ENCODE measurements around the gene CMTR2. TPM values are rescaled to one million over a fixed set of nuclear protein-coding genes. Genes with fewer than 3 reads are reported as not detected.

CMTR2 gene
- total RNA-seq, 1 donor from 2014 or later: 43.9 TPM

- H3F3A ChIP-seq (ENCODE audit: low read depth): no peaks in the 10 kb centered on the region
- no peak for TF ChIP-seq EZH2 (IDR thresholded peaks at IDR 0.05)
- TF ChIP-seq EZH2phosphoT487 (IDR thresholded peaks at IDR 0.05): no peak
- TF ChIP-seq CTCF (IDR thresholded peaks at IDR 0.05): no peak
- DNase-seq (ENCODE audit: low spot score): no peak
These were observed 44.7 kb downstream of the CMTR2 start for GRCh38 chr16:71244521-71244920.

GRCh38 chr16:71242601-71243000, 46.6 kb downstream of the CMTR2 start:
- no peak overlapping the region for H3K9ac ChIP-seq
- H3K36me3 Mint-ChIP-seq: no peaks in the 10 kb centered on the region
- H3K27ac ChIP-seq: no peak overlapping the region
- TF ChIP-seq EZH2phosphoT487 (IDR thresholded peaks at IDR 0.05) (no peak), CTCF (IDR thresholded peaks at IDR 0.05) (no peak), EZH2 (IDR thresholded peaks at IDR 0.05) (no peak)
- H3K4me3 ChIP-seq: no peak overlapping the region
- H3K4me2 ChIP-seq: no peak overlapping the region
- H3K9me3 Mint-ChIP-seq: peaks cover 3% of the 10 kb centered on the region
- DNase-seq (ENCODE audit: low spot score): no peak
- no peak overlapping the region for H3K4me3 Mint-ChIP-seq
- H3K79me2 ChIP-seq (ENCODE audit: low read depth): no peaks in the 10 kb centered on the region
- H4K20me1 ChIP-seq (ENCODE audit: low read depth): no peaks in the 10 kb centered on the region
- no peaks in the 10 kb centered on the region for H3F3A ChIP-seq (ENCODE audit: low read depth)
- no peak overlapping the region for H3K27ac Mint-ChIP-seq
- no peak overlapping the region for H2AFZ ChIP-seq (replicated peaks)
- no peaks in the 10 kb centered on the region for H3K27me3 ChIP-seq
- no peaks in the 10 kb centered on the region for H3K36me3 ChIP-seq
- no peaks in the 10 kb centered on the region for H3K4me1 ChIP-seq
- peaks cover 1% of the 10 kb centered on the region for H3K4me1 Mint-ChIP-seq
- H3K27me3 Mint-ChIP-seq (ENCODE audit: insufficient read depth, low read depth): peaks cover 6% of the 10 kb centered on the region
- H3K9me3 ChIP-seq (ENCODE audit: low read depth): no peaks in the 10 kb centered on the region

More at GRCh38 chr16:71244521-71244920, 44.7 kb downstream of the CMTR2 start:
- Mint-ChIP-seq H3K27ac (no peak overlapping the region), H3K4me3 (no peak overlapping the region), H3K4me1 (peaks cover 2% of the 10 kb centered on the region), H3K36me3 (no peaks in the 10 kb centered on the region), H3K9me3 (peaks cover 3% of the 10 kb centered on the region), H3K27me3 (ENCODE audit: insufficient read depth, low read depth) (peaks cover 7% of the 10 kb centered on the region)
- no peaks in the 10 kb centered on the region for H4K20me1 ChIP-seq (ENCODE audit: low read depth)
- no peak overlapping the region for H2AFZ ChIP-seq (replicated peaks)
- H3K4me2 ChIP-seq: no peak overlapping the region
- H3K4me1 ChIP-seq: no peaks in the 10 kb centered on the region
- H3K9me3 ChIP-seq (ENCODE audit: low read depth): no peaks in the 10 kb centered on the region
- H3K9ac ChIP-seq: no peak overlapping the region
- no peak overlapping the region for H3K27ac ChIP-seq
- no peaks in the 10 kb centered on the region for H3K27me3 ChIP-seq
- no peaks in the 10 kb centered on the region for H3K36me3 ChIP-seq
- no peak overlapping the region for H3K4me3 ChIP-seq
- H3K79me2 ChIP-seq (ENCODE audit: low read depth): no peaks in the 10 kb centered on the region

GRCh38 chr16:71242036-71242435, 47.2 kb downstream of the CMTR2 start:
- Histone ChIP-seq H3K79me2 (ENCODE audit: low read depth) (no peaks in the 10 kb centered on the region), H3K4me2 (no peak overlapping the region), H3F3A (ENCODE audit: low read depth) (no peaks in the 10 kb centered on the region), H3K4me1 (no peaks in the 10 kb centered on the region), H3K9ac (no peak overlapping the region), H3K9me3 (ENCODE audit: low read depth) (no peaks in the 10 kb centered on the region), H3K4me3 (no peak overlapping the region), H3K27me3 (no peaks in the 10 kb centered on the region), H4K20me1 (ENCODE audit: low read depth) (no peaks in the 10 kb centered on the region), H2AFZ (replicated peaks) (no peak overlapping the region), H3K36me3 (no peaks in the 10 kb centered on the region), H3K27ac (no peak overlapping the region)
- H3K9me3 Mint-ChIP-seq: peaks cover 3% of the 10 kb centered on the region
- no peak overlapping the region for H3K4me3 Mint-ChIP-seq
- no peaks in the 10 kb centered on the region for H3K36me3 Mint-ChIP-seq
- DNase-seq (ENCODE audit: low spot score): no peak
- H3K27ac Mint-ChIP-seq: no peak overlapping the region
- no peak for TF ChIP-seq EZH2 (IDR thresholded peaks at IDR 0.05)
- no peak for TF ChIP-seq EZH2phosphoT487 (IDR thresholded peaks at IDR 0.05)
- no peak for TF ChIP-seq CTCF (IDR thresholded peaks at IDR 0.05)
- H3K4me1 Mint-ChIP-seq: no peaks in the 10 kb centered on the region
- peaks cover 3% of the 10 kb centered on the region for H3K27me3 Mint-ChIP-seq (ENCODE audit: insufficient read depth, low read depth)

Other genes with a start within 250 kb of the CMTR2 start
- gene HYDIN, start 58.7 kb downstream of the CMTR2 start, total RNA-seq (ENCODE audit: low replicate concordance): 4.0 and 5.9 TPM in 2 replicates
- gene CALB2, start 69.3 kb upstream of the CMTR2 start, total RNA-seq (ENCODE audit: low replicate concordance): 0.62 TPM in 1 of 2 replicates, not detected in the other
- gene TLE7, start 152.7 kb upstream of the CMTR2 start, total RNA-seq (ENCODE audit: low replicate concordance): not detected in 2 replicates
- 13.8 and 18.2 TPM in 2 replicates for gene ZNF23, start 172.8 kb upstream of the CMTR2 start, total RNA-seq (ENCODE audit: low replicate concordance)
- gene ZNF19, start 199.9 kb upstream of the CMTR2 start, total RNA-seq (ENCODE audit: low replicate concordance): 10.3 and 13.9 TPM in 2 replicates
- gene CHST4, start 237.0 kb upstream of the CMTR2 start, total RNA-seq (ENCODE audit: low replicate concordance): 0.09 TPM in 1 of 2 replicates, not detected in the other